ENCODE data around the gene LIG3. TPM values are rescaled to one million over a fixed set of nuclear protein-coding genes. Genes with fewer than 3 reads are reported as not detected.

The LIG3 gene
- polyA plus RNA-seq, 3 donors, result 32.3 to 38.5 (median 38.1) TPM

DNA sequence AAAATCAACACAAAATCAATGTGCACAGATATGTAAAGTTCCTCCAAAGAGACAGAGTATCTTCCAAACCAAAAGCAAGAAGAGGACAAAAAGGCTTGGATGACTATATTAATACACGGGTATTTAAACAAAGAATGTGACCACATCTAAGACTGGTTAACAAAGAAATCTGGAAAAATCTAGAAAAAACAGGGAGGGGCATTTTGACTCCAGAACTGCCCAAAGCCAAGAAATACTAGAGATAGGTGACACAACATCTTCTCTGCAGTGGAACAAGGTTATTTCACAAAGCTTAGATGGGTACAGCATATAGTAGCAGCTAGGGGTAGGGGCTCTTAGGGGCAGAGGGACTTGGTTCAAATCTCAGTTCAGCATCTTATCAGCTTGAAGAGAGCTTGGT lies 72.9 kb downstream of the LIG3 start:
- DNase-seq (ENCODE audit: extremely low read depth in 1 of 11, low read depth in 9 of 11, low spot score in 4 of 11), result no peak

DNA sequence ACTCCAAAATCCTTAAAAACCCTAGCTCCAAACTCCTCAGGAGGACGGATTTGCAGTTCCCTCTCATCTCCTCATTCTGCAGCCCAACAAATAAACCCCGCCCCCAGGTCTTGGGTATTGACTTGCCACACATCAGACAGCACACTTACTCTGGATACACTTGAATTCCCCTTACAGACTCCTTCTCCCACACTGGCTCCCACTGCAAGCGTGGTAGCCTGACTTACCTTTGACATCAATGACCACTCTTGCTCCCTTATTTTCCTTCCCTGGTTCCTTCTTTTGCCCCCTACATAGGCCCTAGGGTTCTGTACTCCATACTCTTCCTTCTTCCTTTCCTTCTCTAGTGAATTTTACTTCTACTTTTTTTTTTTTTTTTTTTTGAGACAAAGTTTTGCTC lies 75.7 kb downstream of the LIG3 start:
- DNase-seq (ENCODE audit: extremely low read depth in 1 of 11, low read depth in 9 of 11, low spot score in 4 of 11), result no peak

DNA sequence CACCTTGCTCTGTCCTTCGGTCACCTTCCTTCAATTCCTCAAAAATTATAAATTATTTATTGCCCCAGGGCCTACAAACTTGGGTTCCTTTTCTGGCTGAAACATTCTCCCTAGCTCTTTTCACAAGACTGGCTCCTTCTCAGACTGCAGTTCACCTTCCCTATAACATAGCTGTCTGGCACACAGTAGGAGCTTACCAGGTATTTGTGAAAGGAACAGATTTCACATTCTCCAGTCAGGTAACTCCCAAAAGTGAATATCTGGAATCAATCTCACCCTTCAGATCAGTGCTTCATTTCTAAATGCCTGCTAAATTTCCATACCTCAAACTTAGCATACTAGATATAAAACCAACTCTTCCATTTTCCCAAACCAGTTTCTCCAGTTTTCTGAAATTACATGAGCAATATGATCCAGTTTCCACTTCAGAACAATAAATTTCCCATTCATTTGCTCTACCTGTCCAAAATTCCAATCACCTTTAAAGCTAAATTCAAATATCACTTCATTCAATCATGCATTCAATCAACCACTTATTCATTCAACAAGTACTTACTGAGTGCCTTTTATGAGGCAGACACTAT lies 77.1 kb downstream of the LIG3 start:
- no peak for DNase-seq (ENCODE audit: extremely low read depth in 1 of 11, low read depth in 9 of 11, low spot score in 4 of 11)

Other genes with a start within 250 kb of the LIG3 start
- gene CCT6B, start 19.1 kb upstream of the LIG3 start, polyA plus RNA-seq (ENCODE audit: insufficient read length in 3 of 3), result 1 to 10 TPM; 4.9 to 5.8 (median 5.7) TPM
- 10 to 100 TPM; 21.7 to 25.8 (median 25.0) TPM for gene ZNF830, start 19.0 kb upstream of the LIG3 start, polyA plus RNA-seq (ENCODE audit: insufficient read length in 3 of 3)
- gene RFFL, start 83.2 kb downstream of the LIG3 start, polyA plus RNA-seq (ENCODE audit: insufficient read length in 3 of 3), result 10 to 100 TPM; 22.1 to 26.2 (median 22.9) TPM
- gene RAD51D, start 139.3 kb downstream of the LIG3 start, polyA plus RNA-seq (ENCODE audit: insufficient read length in 3 of 3), result 10 to 100 TPM; 10.9 to 13.6 (median 11.6) TPM
- under 1 TPM in 2 of 3 donors, not detected in 1; 0.27 to 0.28 TPM for gene FNDC8, start 141.1 kb downstream of the LIG3 start, polyA plus RNA-seq (ENCODE audit: insufficient read length in 3 of 3)
- 10 to 100 TPM; 14.0 to 18.1 (median 16.8) TPM for gene NLE1, start 161.8 kb downstream of the LIG3 start, polyA plus RNA-seq (ENCODE audit: insufficient read length in 3 of 3)
- under 1 TPM; 0.09 to 0.27 (median 0.20) TPM for gene UNC45B, start 167.3 kb downstream of the LIG3 start, polyA plus RNA-seq (ENCODE audit: insufficient read length in 3 of 3)
- not detected for gene SLC35G3, start 213.9 kb downstream of the LIG3 start, polyA plus RNA-seq (ENCODE audit: insufficient read length in 3 of 3)

Data from renal cortex interstitium (tissue), 11 donors.